ENCODE data around the gene CLNK. TPM values are rescaled to one million over a fixed set of nuclear protein-coding genes. Genes with fewer than 3 reads are reported as not detected.
A peak's percentile ranks its signal among the peaks of the same experiment; 100 is the strongest.

The CLNK gene
- total RNA-seq, 1 donor from 2014 or later, result not detected

DNA sequence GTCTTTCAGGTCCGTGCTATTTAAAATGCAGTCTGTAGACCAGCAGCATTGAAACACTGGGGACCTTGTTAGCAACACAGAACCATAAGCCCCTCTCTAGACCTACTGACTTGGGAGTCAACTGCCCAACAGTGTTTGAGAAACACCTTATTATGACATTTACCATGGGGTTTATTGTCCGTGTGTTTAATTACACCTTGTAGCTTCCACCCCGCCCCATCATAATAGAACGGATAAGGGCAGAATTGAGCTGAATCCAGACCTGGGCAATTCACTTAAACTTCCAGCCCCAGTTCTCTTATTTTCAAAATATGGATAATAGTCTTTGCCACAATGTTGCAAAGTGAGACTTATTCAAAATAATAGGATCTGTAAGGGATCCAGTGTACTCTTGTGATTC is 30.6 kb upstream of the CLNK start:
- Mint-ChIP-seq H3K27me3 (ENCODE audit: low read depth) (peaks cover 6% of the 10 kb centered on the region), H3K27ac (ENCODE audit: unreplicated experiment) (no peak overlapping the region), H3K4me1 (ENCODE audit: low read depth) (peaks cover 4% of the 10 kb centered on the region), H3K36me3 (ENCODE audit: low read depth) (peaks cover 5% of the 10 kb centered on the region), H3K9me3 (ENCODE audit: low read depth) (peaks cover 10% of the 10 kb centered on the region), H3K4me3 (ENCODE audit: unreplicated experiment) (no peak overlapping the region)
- no peak for DNase-seq (ENCODE audit: low spot score)
- TF ChIP-seq, protein P1, sequence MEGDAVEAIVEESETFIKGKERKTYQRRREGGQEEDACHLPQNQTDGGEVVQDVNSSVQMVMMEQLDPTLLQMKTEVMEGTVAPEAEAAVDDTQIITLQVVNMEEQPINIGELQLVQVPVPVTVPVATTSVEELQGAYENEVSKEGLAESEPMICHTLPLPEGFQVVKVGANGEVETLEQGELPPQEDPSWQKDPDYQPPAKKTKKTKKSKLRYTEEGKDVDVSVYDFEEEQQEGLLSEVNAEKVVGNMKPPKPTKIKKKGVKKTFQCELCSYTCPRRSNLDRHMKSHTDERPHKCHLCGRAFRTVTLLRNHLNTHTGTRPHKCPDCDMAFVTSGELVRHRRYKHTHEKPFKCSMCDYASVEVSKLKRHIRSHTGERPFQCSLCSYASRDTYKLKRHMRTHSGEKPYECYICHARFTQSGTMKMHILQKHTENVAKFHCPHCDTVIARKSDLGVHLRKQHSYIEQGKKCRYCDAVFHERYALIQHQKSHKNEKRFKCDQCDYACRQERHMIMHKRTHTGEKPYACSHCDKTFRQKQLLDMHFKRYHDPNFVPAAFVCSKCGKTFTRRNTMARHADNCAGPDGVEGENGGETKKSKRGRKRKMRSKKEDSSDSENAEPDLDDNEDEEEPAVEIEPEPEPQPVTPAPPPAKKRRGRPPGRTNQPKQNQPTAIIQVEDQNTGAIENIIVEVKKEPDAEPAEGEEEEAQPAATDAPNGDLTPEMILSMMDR (IDR thresholded peaks at IDR 0.05), result no peak

DNA sequence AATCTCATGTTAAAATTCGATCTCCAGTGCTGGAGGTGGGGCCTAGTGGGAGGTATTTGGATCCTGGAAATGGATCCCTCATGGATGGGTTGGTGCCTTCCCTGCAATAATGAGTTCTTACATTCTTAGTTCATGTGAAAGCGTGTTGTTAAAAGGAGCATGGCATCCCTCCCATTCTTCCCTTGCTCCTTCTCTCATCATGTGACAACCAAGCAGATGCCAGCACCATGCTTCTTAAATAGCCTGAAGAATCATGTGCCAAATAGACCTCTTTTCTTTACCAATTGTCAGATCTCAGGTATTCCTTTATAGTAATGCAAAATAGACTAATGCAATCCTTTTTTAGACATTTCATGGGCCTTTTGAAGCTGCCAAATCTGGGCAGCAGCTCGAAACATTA is 29.0 kb upstream of the CLNK start:
- no peak overlapping the region for H3K4me3 Mint-ChIP-seq (ENCODE audit: unreplicated experiment)
- peaks cover 10% of the 10 kb centered on the region for H3K9me3 Mint-ChIP-seq (ENCODE audit: low read depth)
- no peak overlapping the region for H3K27ac Mint-ChIP-seq (ENCODE audit: unreplicated experiment)

DNA sequence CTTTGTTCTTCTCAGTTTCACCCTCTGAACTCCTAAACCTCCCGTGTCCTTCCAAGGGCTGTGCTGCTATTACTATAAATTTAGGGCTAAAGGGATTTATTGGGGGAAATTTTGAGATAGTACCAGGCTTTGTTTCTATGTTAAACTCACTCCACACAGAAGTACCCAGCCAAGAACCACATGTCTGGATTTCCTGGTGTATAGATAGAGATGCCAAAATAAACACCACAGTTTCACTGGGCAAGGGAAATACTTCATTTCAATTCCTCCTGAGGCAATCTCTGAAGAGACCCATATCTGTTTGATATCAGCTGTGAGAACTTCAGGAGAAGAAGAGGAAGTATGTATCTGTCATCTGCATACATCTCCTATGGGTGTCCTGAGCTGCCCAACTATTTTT is 21.7 kb upstream of the CLNK start:
- TF ChIP-seq, protein P1 (IDR thresholded peaks at IDR 0.05), result no peak
- DNase-seq (ENCODE audit: low spot score), result no peak
- Mint-ChIP-seq H3K27me3 (ENCODE audit: low read depth) (peaks cover 6% of the 10 kb centered on the region), H3K27ac (ENCODE audit: unreplicated experiment) (no peak overlapping the region), H3K4me1 (ENCODE audit: low read depth) (peaks cover 33% of the 10 kb centered on the region), H3K36me3 (ENCODE audit: low read depth) (no peaks in the 10 kb centered on the region), H3K4me3 (ENCODE audit: unreplicated experiment) (no peak overlapping the region), H3K9me3 (ENCODE audit: low read depth) (no peaks in the 10 kb centered on the region)

More for the DNA sequence above, 29.0 kb upstream of the CLNK start:
- TF ChIP-seq, protein P1 (IDR thresholded peaks at IDR 0.05), result no peak
- Mint-ChIP-seq H3K4me1 (ENCODE audit: low read depth) (peaks cover 4% of the 10 kb centered on the region), H3K27me3 (ENCODE audit: low read depth) (peaks cover 5% of the 10 kb centered on the region), H3K36me3 (ENCODE audit: low read depth) (peaks cover 5% of the 10 kb centered on the region)
- DNase-seq (ENCODE audit: low spot score), result no peak

DNA sequence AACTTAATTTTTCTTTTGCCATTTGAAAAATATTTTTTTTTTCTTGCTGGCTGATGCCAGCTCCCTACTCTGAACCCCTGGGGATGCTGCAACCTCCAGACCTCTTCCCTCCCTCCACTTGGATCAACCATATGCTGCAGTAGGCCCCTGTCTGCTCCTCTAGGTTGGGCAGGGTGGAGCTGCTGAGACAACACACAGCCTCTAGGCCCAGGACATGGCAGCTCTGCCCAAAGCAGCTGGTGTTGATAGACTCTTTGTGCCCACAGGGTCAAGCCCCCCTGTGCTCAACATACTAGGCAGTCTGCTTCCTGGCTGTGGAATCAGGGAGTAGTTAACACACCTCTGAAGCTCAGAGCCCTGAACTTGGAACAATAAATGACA is 19.9 kb upstream of the CLNK start:
- H3K36me3 Mint-ChIP-seq (ENCODE audit: low read depth), result no peaks in the 10 kb centered on the region
- no peak overlapping the region for H3K4me3 Mint-ChIP-seq (ENCODE audit: unreplicated experiment)
- peaks cover 6% of the 10 kb centered on the region for H3K27me3 Mint-ChIP-seq (ENCODE audit: low read depth)
- DNase-seq (ENCODE audit: low spot score), result no peak
- peaks cover 33% of the 10 kb centered on the region for H3K4me1 Mint-ChIP-seq (ENCODE audit: low read depth)
- peak overlapping the region; percentile 83 for H3K27ac Mint-ChIP-seq (ENCODE audit: unreplicated experiment)
- no peaks in the 10 kb centered on the region for H3K9me3 Mint-ChIP-seq (ENCODE audit: low read depth)
- TF ChIP-seq, protein P1 (IDR thresholded peaks at IDR 0.05), result no peak

DNA sequence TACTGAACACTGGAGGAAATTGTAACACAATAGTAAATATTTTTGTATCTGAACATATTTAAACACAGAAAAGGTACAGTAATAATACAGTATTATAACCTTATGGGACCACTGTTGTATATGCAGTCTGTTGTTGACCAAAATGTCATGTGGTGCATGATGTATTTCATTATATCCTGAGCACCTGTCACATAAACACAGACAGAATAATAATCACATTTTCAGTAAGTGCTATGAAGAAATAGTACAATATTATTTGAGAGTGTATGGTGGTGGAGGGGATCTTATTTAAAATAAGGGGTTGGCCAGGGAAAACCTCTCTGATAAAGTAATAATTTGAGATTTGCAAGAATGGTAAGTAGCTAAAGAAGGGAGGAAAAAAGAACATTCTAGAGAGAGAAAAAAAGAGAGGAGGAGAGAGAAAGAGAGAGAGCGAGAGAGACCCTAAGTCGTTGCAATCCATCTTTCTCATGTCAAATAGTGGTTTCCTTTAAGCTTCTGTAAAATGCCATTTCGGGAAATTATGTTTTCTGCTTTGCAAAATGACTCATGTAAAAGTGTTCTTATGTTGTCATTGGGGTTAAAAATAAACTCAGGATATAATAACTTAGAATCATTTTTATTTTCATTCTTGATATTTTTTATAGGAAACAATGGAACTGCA is 19.3 kb upstream of the CLNK start:
- H3K4me1 Mint-ChIP-seq (ENCODE audit: low read depth), result peaks cover 33% of the 10 kb centered on the region
- H3K36me3 Mint-ChIP-seq (ENCODE audit: low read depth), result no peaks in the 10 kb centered on the region
- H3K27me3 Mint-ChIP-seq (ENCODE audit: low read depth), result peaks cover 6% of the 10 kb centered on the region
- DNase-seq (ENCODE audit: low spot score), result no peak
- H3K27ac Mint-ChIP-seq (ENCODE audit: unreplicated experiment), result peak overlapping the region; percentile 68
- no peak overlapping the region for H3K4me3 Mint-ChIP-seq (ENCODE audit: unreplicated experiment)
- peaks cover 3% of the 10 kb centered on the region for H3K9me3 Mint-ChIP-seq (ENCODE audit: low read depth)
- TF ChIP-seq, protein P1 (IDR thresholded peaks at IDR 0.05), result no peak
